A549 (cell line): Measurements from ENCODE around the gene TLCD3B. TPM values are rescaled to one million over a fixed set of nuclear protein-coding genes. Genes with fewer than 3 reads are reported as not detected.
A peak's percentile ranks its signal among the peaks of the same experiment; 100 is the strongest.

Experiments used
- ATAC-seq, 2 experiments: fragments of 200-7000 bp in 1 of 2; fragments of >200 bp in 1 of 2; cut with Nextera tagmentation in 1 of 2; cut with Tn5 transposase in 1 of 2; 3 replicates each; pipeline versions ENCODE4 v1.8.0 to v1.9.1; 2018 to 2020; ENCODE audit warnings: mild to moderate bottlenecking in 1 of 2, moderate library complexity in 1 of 2
- CTCF ChIA-PET: fragments of 300-600 bp; sonication (Branson Sonifier 250); formaldehyde crosslinking; extraction: SDS; loops from one replicate; lab custom pipeline; 2021; ENCODE audit warnings: antibody characterized with exemption, inconsistent platforms; lab: Yijun Ruan, JAX
- POLR2A ChIA-PET: fragments of 350-600 bp; formaldehyde crosslinking; extraction: SDS; loops from one replicate; lab custom pipeline; 2021; ENCODE audit warnings: antibody characterized with exemption, inconsistent platforms; lab: Yijun Ruan, JAX
- DNase-seq, 2 experiments: peaks; one replicate each; pipeline versions ENCODE4 v3.0.0 to v3.0.0-alpha.2; 2011 to 2016; ENCODE audit warnings: low read depth in 1 of 2, low spot score in 1 of 2
- FAIRE-seq: peaks from 2 replicates; lab custom pipeline; 2011; peaks lifted over from hg19 to GRCh38; lab: Jason Lieb, UNC
- H3K27ac ChIP-seq, 2 experiments: fragments of >200 bp; sonication (Bioruptor Twin); formaldehyde crosslinking; 3 replicates each; pipeline ENCODE4 v1.5.1; 2016 to 2017
- H3K4me1 ChIP-seq: fragments of >200 bp; sonication (Bioruptor Twin); formaldehyde crosslinking; 3 replicates; pipeline ENCODE4 v1.6.1; 2016
- H3K4me2 ChIP-seq: fragments of >200 bp; sonication (Bioruptor Twin); formaldehyde crosslinking; 3 replicates; pipeline ENCODE4 v1.6.1; 2016
- H3K4me3 ChIP-seq: fragments of >200 bp; sonication (Bioruptor Twin); formaldehyde crosslinking; 3 replicates; pipeline ENCODE4 v1.5.1; 2016
- H3K9me3 ChIP-seq: fragments of >200 bp; sonication (Bioruptor Twin); formaldehyde crosslinking; 3 replicates; pipeline ENCODE4 v1.6.1; 2016
- CBX8 ChIP-seq: fragments of 200-600 bp; sonication (generic); IDR thresholded peaks from 2 replicates; pipeline ENCODE4 v1.6.1; 2016
- CEBPB ChIP-seq, 2 experiments: fragments of >200 bp in 1 of 2; sonication (Bioruptor Twin) in 1 of 2; formaldehyde crosslinking in 1 of 2; IDR thresholded peaks; 2 replicates each; pipeline ENCODE4 v1.6.1; 2012 to 2016
- EHF ChIP-seq: fragments of 250-450 bp; sonication (Bioruptor Pico); IDR thresholded peaks from 2 replicates; pipeline ENCODE4 v1.5.0; 2020; ENCODE audit warnings: mild to moderate bottlenecking
- ESRRA ChIP-seq: fragments of 150-350 bp; IDR thresholded peaks from 2 replicates; pipeline ENCODE4 v1.6.1; 2014; ENCODE audit warnings: mild to moderate bottlenecking, low read length, borderline replicate concordance
- FOSB ChIP-seq: fragments of 250-450 bp; sonication (Bioruptor Pico); IDR thresholded peaks from 2 replicates; pipeline ENCODE4 v1.5.0; 2020; ENCODE audit warnings: mild to moderate bottlenecking, moderate library complexity
- HDAC2 ChIP-seq: fragments of 200-600 bp; sonication (generic); IDR thresholded peaks from 2 replicates; pipeline ENCODE4 v1.6.1; 2016
- HOXA7 ChIP-seq: fragments of 250-450 bp; sonication (Bioruptor Pico); IDR thresholded peaks from 2 replicates; pipeline ENCODE4 v1.5.0; 2020; ENCODE audit warnings: mild to moderate bottlenecking, moderate library complexity
- HOXB13 ChIP-seq: fragments of 250-450 bp; sonication (Bioruptor Pico); IDR thresholded peaks from 2 replicates; pipeline ENCODE4 v1.5.0; 2020; ENCODE audit warnings: low read depth, mild to moderate bottlenecking, moderate library complexity
- HOXB5 ChIP-seq: fragments of 250-450 bp; sonication (Bioruptor Pico); IDR thresholded peaks from 2 replicates; pipeline ENCODE4 v1.5.0; 2020; ENCODE audit warnings: mild to moderate bottlenecking, moderate library complexity
- MAFK ChIP-seq: fragments of 450-650 bp; IDR thresholded peaks from 2 replicates; pipeline ENCODE4 v1.6.1; 2014; ENCODE audit not compliant: partially characterized antibody
- MYC ChIP-seq: IDR thresholded peaks from 2 replicates; pipeline ENCODE4 v1.6.1; 2012; ENCODE audit warnings: mild to moderate bottlenecking, inconsistent platforms, low read length, improper control_type of control experiment, borderline replicate concordance
- NFE2L2 ChIP-seq: fragments of 150-350 bp; conservative IDR thresholded peaks from 2 replicates; pipeline ENCODE4 v1.6.1; 2014; ENCODE audit warnings: low read length
- NR3C1 ChIP-seq: fragments of >200 bp; sonication (Bioruptor Twin); formaldehyde crosslinking; IDR thresholded peaks from 3 replicates; pipeline ENCODE4 v1.6.1; 2017
- PHF8 ChIP-seq: fragments of 200-600 bp; sonication (generic); IDR thresholded peaks from 2 replicates; pipeline ENCODE4 v1.6.1; 2016; ENCODE audit warnings: low read depth, mild to moderate bottlenecking, antibody characterized with exemption, moderate library complexity, borderline replicate concordance
- RCOR1 ChIP-seq: fragments of 150-350 bp; IDR thresholded peaks from 2 replicates; pipeline ENCODE4 v1.6.1; 2014; ENCODE audit warnings: antibody characterized with exemption, low read length, low read depth
- TFCP2L1 ChIP-seq: fragments of 250-450 bp; sonication (Bioruptor Pico); IDR thresholded peaks from 2 replicates; pipeline ENCODE4 v1.5.0; 2021; ENCODE audit warnings: mild to moderate bottlenecking
- TP53 ChIP-seq: fragments of 250-450 bp; sonication (Bioruptor Pico); IDR thresholded peaks from 2 replicates; pipeline ENCODE4 v1.5.0; 2021; ENCODE audit warnings: mild to moderate bottlenecking, moderate library complexity
- ZNF302 ChIP-seq: fragments of 250-450 bp; sonication (Bioruptor Pico); IDR thresholded peaks from 2 replicates; pipeline ENCODE4 v1.9.0; 2021; ENCODE audit warnings: inconsistent platforms, mild to moderate bottlenecking, moderate library complexity
- ZSCAN20 ChIP-seq: fragments of 250-450 bp; sonication (Bioruptor Pico); IDR thresholded peaks from 2 replicates; pipeline ENCODE4 v1.8.0; 2022; ENCODE audit warnings: mild to moderate bottlenecking, moderate library complexity
- WGBS: methylation state at CpG from one replicate; pipeline ENCODE4 v1.1.6; 2017; ENCODE audit errors: missing lambda C conversion rate; 5-methylcytosine and 5-hydroxymethylcytosine counted together
- polyA plus RNA-seq, 4 experiments: library from polyadenylated mRNA; depleted of rRNA in 3 of 4; stranded (reverse); fragments of >200 nt; fragmentation: RNase III in 1 of 4; extraction: RNeasy Plus Mini Kit Qiagen cat#74134 plus additional on column Dnase treatment in 1 of 4; gene quantifications; 2 replicates in 3 of 4; 3 replicates in 1 of 4; pipeline ENCODE4 v1.2.3, GENCODE V29; 2011 to 2017
- TF ChIP-seq, protein P1 (sequence below): fragments of 250-450 bp; sonication (Bioruptor Pico); IDR thresholded peaks from 2 replicates; pipeline ENCODE4 v1.5.0; 2020; ENCODE audit warnings: low read depth, mild to moderate bottlenecking, moderate library complexity
- TF ChIP-seq, protein P2 (sequence below): fragments of >200 bp; sonication (Bioruptor Twin); formaldehyde crosslinking; IDR thresholded peaks from 3 replicates; pipeline ENCODE4 v1.5.1; 2016
- TF ChIP-seq, protein P3 (sequence below): IDR thresholded peaks from 2 replicates; pipeline ENCODE4 v1.6.1; 2012
- TF ChIP-seq, protein P4 (sequence below): IDR thresholded peaks from 2 replicates; pipeline ENCODE4 v1.6.1; 2012; ENCODE audit warnings: low read depth, borderline replicate concordance

Gene TLCD3B
- polyA plus RNA-seq, 2 of the 4 experiments (the other 2 are of a cell fraction): 0.30 to 0.68 TPM

DNA sequence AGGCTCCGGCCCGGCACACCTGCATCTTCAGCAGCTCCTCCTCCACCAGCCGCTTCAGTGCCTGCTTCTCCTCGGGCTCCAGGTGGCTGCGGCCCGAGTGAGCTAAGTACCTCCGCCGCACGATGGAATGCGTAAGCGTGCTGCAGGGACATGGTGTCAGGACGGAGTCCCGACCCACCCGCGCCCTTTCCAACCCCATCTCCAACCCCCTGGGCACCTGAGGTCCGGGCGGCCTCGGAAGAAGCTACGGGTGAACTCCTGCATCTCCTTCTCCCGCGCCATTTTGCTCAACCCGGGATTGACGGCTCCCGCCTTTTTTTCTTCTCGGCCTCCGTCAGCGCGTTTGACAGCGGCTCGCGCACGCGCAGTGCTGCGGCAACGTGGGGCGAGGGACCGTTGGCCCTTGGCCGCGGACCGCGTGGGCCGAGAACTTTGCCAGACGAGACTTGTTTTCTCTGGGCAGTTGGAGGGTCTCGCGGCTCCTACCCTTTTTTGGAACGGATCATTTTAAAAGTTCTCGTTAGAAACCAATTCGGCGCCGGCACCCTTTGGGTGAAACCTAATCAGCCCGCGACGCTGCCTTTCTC lies 35.7 kb downstream of the TLCD3B start, which contains the start of gene HIRIP3:
Gene HIRIP3, minus strand, starts transcription at position 294 of the 587 bp plus-strand sequence. Its CDS starts 12 bp downstream, at position 282.
- Histone ChIP-seq H3K4me3 (peak within 1 kb of the TSS; percentile 89), H3K4me1 (peaks cover 14% of the 10 kb centered on the region), H3K27ac (peak within 1 kb of the TSS; percentile 94 to 97), H3K4me2 (peak within 1 kb of the TSS; percentile 94), H3K9me3 (no peaks in the 10 kb centered on the region)
- 5% methylated on average over 42 of the region's 53 CpGs for WGBS
- no peak for FAIRE-seq
- POLR2A ChIA-PET: interaction anchor here (0.9 to 1.6 kb wide), 3 partner anchors 22 to 96 kb away, joined by 3 to 4 read pairs (median 3); partner anchors contain the start of genes SEZ6L2 and TAOK2
- TF ChIP-seq, protein P1, sequence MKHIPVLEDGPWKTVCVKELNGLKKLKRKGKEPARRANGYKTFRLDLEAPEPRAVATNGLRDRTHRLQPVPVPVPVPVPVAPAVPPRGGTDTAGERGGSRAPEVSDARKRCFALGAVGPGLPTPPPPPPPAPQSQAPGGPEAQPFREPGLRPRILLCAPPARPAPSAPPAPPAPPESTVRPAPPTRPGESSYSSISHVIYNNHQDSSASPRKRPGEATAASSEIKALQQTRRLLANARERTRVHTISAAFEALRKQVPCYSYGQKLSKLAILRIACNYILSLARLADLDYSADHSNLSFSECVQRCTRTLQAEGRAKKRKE (CRISPR knock-in tag): peak; percentile 54; the same call in 1 of the 2 replicates
- no peak for TF ChIP-seq NR3C1
- no peak for TF ChIP-seq NFE2L2
- TF ChIP-seq PHF8: peak; percentile 71; the same call in 1 of the 2 replicates
- TF ChIP-seq, protein P2, sequence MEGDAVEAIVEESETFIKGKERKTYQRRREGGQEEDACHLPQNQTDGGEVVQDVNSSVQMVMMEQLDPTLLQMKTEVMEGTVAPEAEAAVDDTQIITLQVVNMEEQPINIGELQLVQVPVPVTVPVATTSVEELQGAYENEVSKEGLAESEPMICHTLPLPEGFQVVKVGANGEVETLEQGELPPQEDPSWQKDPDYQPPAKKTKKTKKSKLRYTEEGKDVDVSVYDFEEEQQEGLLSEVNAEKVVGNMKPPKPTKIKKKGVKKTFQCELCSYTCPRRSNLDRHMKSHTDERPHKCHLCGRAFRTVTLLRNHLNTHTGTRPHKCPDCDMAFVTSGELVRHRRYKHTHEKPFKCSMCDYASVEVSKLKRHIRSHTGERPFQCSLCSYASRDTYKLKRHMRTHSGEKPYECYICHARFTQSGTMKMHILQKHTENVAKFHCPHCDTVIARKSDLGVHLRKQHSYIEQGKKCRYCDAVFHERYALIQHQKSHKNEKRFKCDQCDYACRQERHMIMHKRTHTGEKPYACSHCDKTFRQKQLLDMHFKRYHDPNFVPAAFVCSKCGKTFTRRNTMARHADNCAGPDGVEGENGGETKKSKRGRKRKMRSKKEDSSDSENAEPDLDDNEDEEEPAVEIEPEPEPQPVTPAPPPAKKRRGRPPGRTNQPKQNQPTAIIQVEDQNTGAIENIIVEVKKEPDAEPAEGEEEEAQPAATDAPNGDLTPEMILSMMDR: no peak
- TF ChIP-seq ZNF302: no peak
- peak; percentile 21; the same call in 1 of the 2 replicates for TF ChIP-seq EHF (CRISPR knock-in tag)
- TF ChIP-seq, protein P3, sequence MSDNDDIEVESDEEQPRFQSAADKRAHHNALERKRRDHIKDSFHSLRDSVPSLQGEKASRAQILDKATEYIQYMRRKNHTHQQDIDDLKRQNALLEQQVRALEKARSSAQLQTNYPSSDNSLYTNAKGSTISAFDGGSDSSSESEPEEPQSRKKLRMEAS: peak; percentile 98
- no peak for TF ChIP-seq CBX8
- no peak for TF ChIP-seq HOXA7 (CRISPR knock-in tag)
- 0 out of 2 replicates have a peak, but pooled peaks have one; percentile 12 for TF ChIP-seq TP53
- no peak for TF ChIP-seq FOSB (CRISPR knock-in tag)
- TF ChIP-seq RCOR1: no peak
- TF ChIP-seq HDAC2: peak; percentile 78
- 0 out of 2 replicates have a peak, but pooled peaks have one; percentile 47 for TF ChIP-seq TFCP2L1 (CRISPR knock-in tag)
- peak; percentile 72; the same call in 1 of the 2 replicates for TF ChIP-seq HOXB13 (CRISPR knock-in tag)
- TF ChIP-seq HOXB5 (CRISPR knock-in tag): 0 out of 2 replicates have a peak, but pooled peaks have one; percentile 34
- peak in 1 of 2 experiments; percentile 16; a peak in 1 of 4 replicates for TF ChIP-seq CEBPB (IDR thresholded peaks at IDR 0.05)
- TF ChIP-seq, protein P4, sequence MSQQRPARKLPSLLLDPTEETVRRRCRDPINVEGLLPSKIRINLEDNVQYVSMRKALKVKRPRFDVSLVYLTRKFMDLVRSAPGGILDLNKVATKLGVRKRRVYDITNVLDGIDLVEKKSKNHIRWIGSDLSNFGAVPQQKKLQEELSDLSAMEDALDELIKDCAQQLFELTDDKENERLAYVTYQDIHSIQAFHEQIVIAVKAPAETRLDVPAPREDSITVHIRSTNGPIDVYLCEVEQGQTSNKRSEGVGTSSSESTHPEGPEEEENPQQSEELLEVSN: peak; percentile 100
- peak; percentile 84 for TF ChIP-seq MYC
- no peak for TF ChIP-seq ESRRA
- no peak for TF ChIP-seq MAFK
- no peak for TF ChIP-seq ZSCAN20
- peak; percentile 86 for DNase-seq
- CTCF ChIA-PET: interaction anchor here (0.8 to 6.3 kb wide), 7 partner anchors 10 to 147 kb away, joined by 3 to 39 read pairs (median 3); no protein-coding TSS in a partner anchor
- peak; percentile 58 to 72 for ATAC-seq
